H1 (cell line): ENCODE measurements around the gene HACD2. TPM values are rescaled to one million over a fixed set of nuclear protein-coding genes. Genes with fewer than 3 reads are reported as not detected.

Source experiments
- CTCF ChIA-PET: fragments of 300-600 bp; sonication (Branson Sonifier 250); formaldehyde crosslinking; loops from one replicate; lab custom pipeline; 2021; ENCODE audit not compliant: partially characterized antibody; lab: Charles Lee
- POLR2A ChIA-PET: fragments of 300-600 bp; sonication (Branson Sonifier 250); formaldehyde crosslinking; loops from one replicate; lab custom pipeline; 2021; ENCODE audit warnings: inconsistent platforms; ENCODE audit not compliant: partially characterized antibody; lab: Charles Lee
- DNase-seq, 2 experiments: peaks; one replicate each; pipeline versions ENCODE4 v3.0.0 to v3.0.0-alpha.2; 2010 to 2022; ENCODE audit warnings: low spot score in 2 of 2, low read depth in 1 of 2, mixed read lengths in 1 of 2
- FAIRE-seq: peaks from 2 replicates; lab custom pipeline; 2011; peaks lifted over from hg19 to GRCh38; lab: Jason Lieb, UNC
- H2AFZ ChIP-seq: 2 replicates; pipeline ENCODE4 v1.8.1; 2012; ENCODE audit warnings: low read length, inconsistent platforms
- H2AK5ac ChIP-seq: 2 replicates; pipeline ENCODE4 v1.6.1; 2013; ENCODE audit warnings: low read depth, low read length
- H2BK120ac ChIP-seq: replicated peaks from 2 replicates; pipeline ENCODE3; 2013; ENCODE audit warnings: low read depth, low read length, inconsistent platforms
- H2BK12ac ChIP-seq: 2 replicates; pipeline ENCODE4 v1.6.1; 2013; ENCODE audit warnings: low read depth, low read length
- H2BK15ac ChIP-seq: 2 replicates; pipeline ENCODE4 v1.6.1; 2013; ENCODE audit warnings: low read length
- H2BK20ac ChIP-seq: 2 replicates; pipeline ENCODE4 v1.6.1; 2013; ENCODE audit warnings: low read length
- H2BK5ac ChIP-seq: 2 replicates; pipeline ENCODE4 v1.6.1; 2013; ENCODE audit warnings: low read depth, low read length
- H3K14ac ChIP-seq: 2 replicates; pipeline ENCODE4 v1.6.1; 2013; ENCODE audit warnings: inconsistent platforms; ENCODE audit not compliant: insufficient read length
- H3K18ac ChIP-seq: 2 replicates; pipeline ENCODE4 v1.6.1; 2013; ENCODE audit warnings: low read length; ENCODE audit errors: extremely low read depth
- H3K23ac ChIP-seq: 2 replicates; pipeline ENCODE4 v1.6.1; 2013; ENCODE audit warnings: inconsistent platforms; ENCODE audit not compliant: insufficient read length
- H3K23me2 ChIP-seq: 2 replicates; pipeline ENCODE4 v1.6.1; 2013; ENCODE audit warnings: low read depth, low read length
- H3K27ac ChIP-seq: 2 replicates; pipeline ENCODE4 v1.6.1; 2011; ENCODE audit warnings: low read depth, low read length, inconsistent platforms
- H3K27me3 ChIP-seq, 4 experiments: replicated peaks in 1 of 4; 1 replicate in 1 of 4; 2 replicates in 3 of 4; pipeline versions ENCODE4 v1.6.1 to v1.8.1; 2011 to 2013; ENCODE audit warnings: low read length in 3 of 4, mild to moderate bottlenecking in 3 of 4, inconsistent platforms in 2 of 4, mixed read lengths in 2 of 4, moderate library complexity in 1 of 4; ENCODE audit not compliant: control insufficient read depth in 3 of 4, insufficient read depth in 3 of 4; ENCODE audit errors: extremely low read depth in 1 of 4
- H3K36me3 ChIP-seq, 4 experiments: 2 replicates each; pipeline versions ENCODE4 v1.6.1 to v1.8.1; 2011 to 2013; ENCODE audit warnings: mild to moderate bottlenecking in 4 of 4, low read length in 3 of 4, moderate library complexity in 2 of 4, control low read depth in 1 of 4, inconsistent platforms in 1 of 4; ENCODE audit not compliant: insufficient read depth in 4 of 4, control insufficient read depth in 2 of 4
- H3K4ac ChIP-seq: replicated peaks from 2 replicates; pipeline ENCODE3; 2013; ENCODE audit warnings: low read length, low read depth, mixed read lengths, inconsistent platforms; ENCODE audit not compliant: insufficient read length
- H3K4me1 ChIP-seq, 4 experiments: replicated peaks in 1 of 4; 1 replicate in 1 of 4; 2 replicates in 3 of 4; pipeline versions ENCODE4 v1.6.1 to v1.8.1; 2011 to 2013; ENCODE audit warnings: low read length in 3 of 4, inconsistent platforms in 2 of 4, mixed read lengths in 1 of 4; ENCODE audit not compliant: insufficient read depth in 4 of 4, control insufficient read depth in 3 of 4
- H3K4me2 ChIP-seq, 2 experiments: 2 replicates each; pipeline versions ENCODE4 v1.6.1 to v1.8.1; 2011 to 2013; ENCODE audit warnings: low read depth in 2 of 2, low read length in 2 of 2, control low read depth in 1 of 2, inconsistent platforms in 1 of 2, mild to moderate bottlenecking in 1 of 2; ENCODE audit not compliant: insufficient read depth in 1 of 2
- H3K4me3 ChIP-seq, 4 experiments: fragments of 200-600, 300-600 bp in 1 of 4; sonication (generic), shearing (Covaris generic), sonication (Bioruptor Twin) in 1 of 4; 2 replicates each; pipeline versions ENCODE4 v1.5.1 to v1.8.1; 2011 to 2016; ENCODE audit warnings: low read length in 4 of 4, low read depth in 3 of 4, control low read depth in 2 of 4, inconsistent platforms in 2 of 4, mild to moderate bottlenecking in 2 of 4, mixed read lengths in 1 of 4, moderate library complexity in 1 of 4; ENCODE audit not compliant: insufficient read depth in 2 of 4; ENCODE audit errors: extremely low read depth in 1 of 4
- H3K56ac ChIP-seq: replicated peaks from 2 replicates; pipeline ENCODE3; 2013; ENCODE audit warnings: low read depth, mild to moderate bottlenecking, mixed read lengths, low read length, inconsistent platforms; ENCODE audit not compliant: insufficient read length
- H3K79me1 ChIP-seq: 2 replicates; pipeline ENCODE4 v1.6.1; 2013; ENCODE audit warnings: low read depth, low read length, control low read depth
- H3K79me2 ChIP-seq, 2 experiments: 2 replicates each; pipeline versions ENCODE4 v1.6.1 to v1.8.1; 2012 to 2013; ENCODE audit warnings: low read length in 2 of 2, mild to moderate bottlenecking in 2 of 2, inconsistent platforms in 1 of 2; ENCODE audit not compliant: insufficient read depth in 2 of 2, control insufficient read depth in 1 of 2
- H3K9ac ChIP-seq, 4 experiments: replicated peaks in 1 of 4; 1 replicate in 1 of 4; 2 replicates in 3 of 4; pipeline versions ENCODE4 v1.6.1 to v1.8.1; 2011 to 2013; ENCODE audit warnings: low read depth in 3 of 4, low read length in 3 of 4, control low read depth in 2 of 4, mild to moderate bottlenecking in 2 of 4, moderate library complexity in 2 of 4, inconsistent platforms in 1 of 4; ENCODE audit errors: extremely low read depth in 1 of 4
- H3K9me3 ChIP-seq, 2 experiments: 2 replicates each; pipeline versions ENCODE4 v1.6.1 to v1.8.1; 2012 to 2013; ENCODE audit warnings: mild to moderate bottlenecking in 2 of 2, moderate library complexity in 2 of 2, control low read depth in 1 of 2, inconsistent platforms in 1 of 2, low read depth in 1 of 2, low read length in 1 of 2, mixed read lengths in 1 of 2; ENCODE audit not compliant: insufficient read depth in 2 of 2
- H4K20me1 ChIP-seq, 2 experiments: replicated peaks in 1 of 2; 2 replicates each; pipeline versions ENCODE3 to v1.8.1; 2011 to 2013; ENCODE audit warnings: inconsistent platforms in 2 of 2, low read length in 2 of 2, mild to moderate bottlenecking in 1 of 2; ENCODE audit not compliant: insufficient read depth in 2 of 2, control insufficient read depth in 1 of 2
- H4K5ac ChIP-seq: 2 replicates; pipeline ENCODE4 v1.6.1; 2013; ENCODE audit warnings: low read length, low read depth, mixed read lengths, inconsistent platforms; ENCODE audit not compliant: insufficient read length
- H4K8ac ChIP-seq: 2 replicates; pipeline ENCODE4 v1.8.0; 2013; ENCODE audit warnings: mild to moderate bottlenecking, moderate library complexity, low read length, inconsistent platforms; ENCODE audit not compliant: insufficient read depth; ENCODE audit errors: extremely low read depth
- H4K91ac ChIP-seq: replicated peaks from 2 replicates; pipeline ENCODE3; 2013; ENCODE audit warnings: low read length, mixed read lengths, inconsistent platforms; ENCODE audit not compliant: insufficient read length
- EP300 ChIP-seq, 2 experiments: IDR thresholded peaks; 1 replicate in 1 of 2; 2 replicates in 1 of 2; pipeline ENCODE4 v1.6.1; 2011 to 2012; ENCODE audit warnings: low read depth in 2 of 2, low read length in 2 of 2, mild to moderate bottlenecking in 2 of 2, borderline replicate concordance in 1 of 2, inconsistent platforms in 1 of 2, moderate library complexity in 1 of 2
- GTF2F1 ChIP-seq: IDR thresholded peaks from 2 replicates; pipeline ENCODE4 v1.6.1; 2012; ENCODE audit warnings: low read depth, low read length, improper control_type of control experiment, borderline replicate concordance
- JUND ChIP-seq: IDR thresholded peaks from 2 replicates; pipeline ENCODE4 v1.6.1; 2011; ENCODE audit warnings: mild to moderate bottlenecking, improper control_type of control experiment, low read length
- NANOG ChIP-seq: IDR thresholded peaks from 2 replicates; pipeline ENCODE4 v1.6.1; 2011; ENCODE audit warnings: low read length, low read depth, mild to moderate bottlenecking, inconsistent platforms; ENCODE audit not compliant: insufficient read depth, poor library complexity, severe bottlenecking
- RFX5 ChIP-seq: IDR thresholded peaks from 2 replicates; pipeline ENCODE4 v1.6.1; 2011; ENCODE audit warnings: low read depth, low read length, improper control_type of control experiment, borderline replicate concordance
- SIN3A ChIP-seq, 2 experiments: IDR thresholded peaks in 1 of 2; conservative IDR thresholded peaks in 1 of 2; 2 replicates each; pipeline ENCODE4 v1.6.1; 2011 to 2012; ENCODE audit warnings: low read length in 2 of 2, improper control_type of control experiment in 1 of 2, low read depth in 1 of 2, mild to moderate bottlenecking in 1 of 2
- SIX5 ChIP-seq: IDR thresholded peaks from 2 replicates; pipeline ENCODE4 v1.6.1; 2011; ENCODE audit warnings: mild to moderate bottlenecking, low read depth, low read length
- SP1 ChIP-seq: IDR thresholded peaks from 2 replicates; pipeline ENCODE4 v1.6.1; 2011; ENCODE audit warnings: low read depth, low read length
- SRF ChIP-seq: IDR thresholded peaks from 2 replicates; pipeline ENCODE4 v1.6.1; 2011; ENCODE audit warnings: mild to moderate bottlenecking, low read depth, low read length, moderate library complexity
- TCF12 ChIP-seq: IDR thresholded peaks from 2 replicates; pipeline ENCODE4 v1.6.1; 2011; ENCODE audit warnings: low read depth, mild to moderate bottlenecking, low read length
- WGBS, 2 experiments: shearing (Covaris generic) in 1 of 2; methylation state at CpG; one replicate each; pipeline versions ENCODE4 v1.1.6 to v1.1.7; 2013 to 2015; ENCODE audit warnings: low lambda C conversion rate in 2 of 2, mixed read lengths in 2 of 2, inconsistent platforms in 1 of 2, low coverage in 1 of 2, missing lambda C conversion rate in 1 of 2; ENCODE audit not compliant: insufficient replicate concordance in 2 of 2, insufficient coverage in 1 of 2, insufficient read length in 1 of 2; ENCODE audit errors: extremely low coverage in 1 of 2, missing lambda C conversion rate in 1 of 2; 5-methylcytosine and 5-hydroxymethylcytosine counted together
- polyA plus RNA-seq, 7 experiments: library from polyadenylated mRNA; depleted of rRNA in 3 of 7; stranded (reverse) in 5 of 7; unstranded in 2 of 7; fragments of >200 nt in 5 of 7; fragments of 200-250 nt in 2 of 7; gene quantifications; 1 replicate in 5 of 7; 2 replicates in 1 of 7; 4 replicates in 1 of 7; pipeline versions ENCODE4 v1.2.1 to v1.2.3, GENCODE V29; 2011 to 2013; ENCODE audit warnings: missing spikeins in 2 of 7, mixed read lengths in 2 of 7
- total RNA-seq: library from RNA; stranded (reverse); fragmentation: NEBNext Ultra II Directional; extraction: Animal tissue kit (Norgen Biotek cat#: 25700); gene quantifications from 2 replicates; pipeline ENCODE4 v1.2.1, GENCODE V29; 2021
- TF ChIP-seq, protein P1 (sequence below): IDR thresholded peaks from 2 replicates; pipeline ENCODE4 v1.6.1; 2012; ENCODE audit warnings: inconsistent platforms

The HACD2 gene
- total and polyA plus RNA-seq, 2 of the 8 experiments (the other 6 are each of a cell fraction or from before 2014, with no cell fraction given) = 24.9 to 31.2 TPM

DNA sequence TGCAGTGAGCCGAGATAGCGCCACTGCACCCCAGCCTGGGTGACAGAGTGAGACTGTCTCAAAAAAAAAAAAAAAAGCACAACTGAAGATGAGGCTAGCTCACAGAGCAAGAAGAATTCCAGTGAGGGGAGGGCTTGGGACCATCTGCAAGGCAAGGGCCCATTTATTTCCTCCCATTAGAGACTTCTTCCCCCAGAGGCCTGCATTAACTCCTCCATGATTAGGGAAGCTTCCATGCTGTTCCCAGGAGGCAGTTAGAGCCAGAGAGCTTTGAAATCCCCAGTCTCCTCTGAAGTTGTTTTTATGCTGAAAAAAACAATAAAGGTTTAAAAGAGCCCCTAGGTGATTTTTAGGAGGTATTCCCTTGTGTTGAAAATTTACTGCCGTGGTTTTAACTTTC is 81.7 kb downstream of the HACD2 start:
- Histone ChIP-seq H2AFZ (no peak overlapping the region), H4K8ac (no peak overlapping the region), H3K79me2 (no peaks in the 10 kb centered on the region), H3K14ac (no peak overlapping the region), H2BK12ac (no peak overlapping the region), H2BK20ac (no peak overlapping the region), H2AK5ac (no peak overlapping the region), H3K27me3 (peaks cover 0 to 6% (median 2%) of the 10 kb centered on the region in 4 experiments; a peak in 3 of 7 replicates), H2BK15ac (no peak overlapping the region), H3K36me3 (peaks cover 0 to 3% (median 0%) of the 10 kb centered on the region in 4 experiments; a peak in 3 of 8 replicates), H3K4me2 (no peak overlapping the region), H3K18ac (no peak overlapping the region), H3K4me1 (no peaks in the 10 kb centered on the region), H4K91ac (no peak overlapping the region), H3K27ac (no peak overlapping the region), H2BK120ac (no peak overlapping the region), H3K79me1 (no peaks in the 10 kb centered on the region), H3K56ac (no peak overlapping the region), H3K9ac (no peak overlapping the region), H3K4me3 (no peak overlapping the region), H3K4ac (no peak overlapping the region), H3K9me3 (no peaks in the 10 kb centered on the region), H3K23ac (no peak overlapping the region), H3K23me2 (no peaks in the 10 kb centered on the region), H2BK5ac (no peak overlapping the region), H4K20me1 (peaks cover 2 to 7% of the 10 kb centered on the region in 2 experiments), H4K5ac (no peak overlapping the region)
- ChIA-PET POLR2A (no interaction called here), CTCF (interaction anchor here (0.7 to 1.4 kb wide), 7 partner anchors 9 to 444 kb away, joined by 3 to 4 read pairs (median 3); no protein-coding TSS in a partner anchor)
- DNase-seq (no peak), FAIRE-seq (no peak)
- TF ChIP-seq SP1 (no peak), SIX5 (no peak), RFX5 (no peak), SRF (no peak), SIN3A (conservative IDR thresholded peaks at IDR 0.05 in 1 of 2, IDR thresholded peaks at IDR 0.05 in 1 of 2; ENCODE audit: low read depth in 1 of 2, low read length in 2 of 2) (no peak), EP300 (IDR thresholded peaks at IDR 0.05; ENCODE audit: borderline replicate concordance in 1 of 2, low read depth in 2 of 2, low read length in 2 of 2) (no peak), JUND (no peak), GTF2F1 (no peak), TCF12 (no peak), NANOG (no peak)
- TF ChIP-seq, protein P1, sequence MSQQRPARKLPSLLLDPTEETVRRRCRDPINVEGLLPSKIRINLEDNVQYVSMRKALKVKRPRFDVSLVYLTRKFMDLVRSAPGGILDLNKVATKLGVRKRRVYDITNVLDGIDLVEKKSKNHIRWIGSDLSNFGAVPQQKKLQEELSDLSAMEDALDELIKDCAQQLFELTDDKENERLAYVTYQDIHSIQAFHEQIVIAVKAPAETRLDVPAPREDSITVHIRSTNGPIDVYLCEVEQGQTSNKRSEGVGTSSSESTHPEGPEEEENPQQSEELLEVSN = no peak
- 77% methylated on average over 3 of the region's 3 CpGs; no CpG with 5 or more reads in 1 of the 2 experiments for WGBS, 2 experiments
